HepG2 (cell line): ENCODE data around the gene CYLD. TPM values are rescaled to one million over a fixed set of nuclear protein-coding genes. Genes with fewer than 3 reads are reported as not detected.

Source experiments
- ATAC-seq: fragments of 200-7000 bp; cut with Tn5 transposase; 3 replicates; pipeline ENCODE4 v1.9.1; 2020; ENCODE audit warnings: mild to moderate bottlenecking, moderate library complexity
- BruUV-seq: library from RNA; stranded (reverse); fragments of 400-500 nt; replicated peaks from 2 replicates; lab custom pipeline; 2021; lab: Mats Ljungman, UMichigan
- CTCF ChIA-PET: fragments of 300-600 bp; formaldehyde crosslinking; extraction: SDS; loops from one replicate; lab custom pipeline; 2021; ENCODE audit warnings: low total read pairs, inconsistent platforms, low intra/inter-chr PET ratio; lab: Yijun Ruan, JAX
- POLR2A ChIA-PET: fragments of 350-600 bp; sonication (Branson Sonifier 250); formaldehyde crosslinking; loops from one replicate; lab custom pipeline; 2020; ENCODE audit warnings: antibody characterized with exemption, inconsistent platforms; lab: Yijun Ruan, JAX
- DNase-seq: peaks from one replicate; pipeline ENCODE4 v3.0.0-alpha.2; 2015; ENCODE audit warnings: low spot score
- FAIRE-seq: peaks from 3 replicates; lab custom pipeline; 2011; peaks lifted over from hg19 to GRCh38; lab: Jason Lieb, UNC
- H2AFZ ChIP-seq: one replicate; pipeline ENCODE4 v1.6.1; 2011; ENCODE audit warnings: low read length, inconsistent platforms
- H3K27ac ChIP-seq: fragments of 300-600 bp; 3 replicates; pipeline ENCODE4 v1.8.0; 2011; ENCODE audit warnings: mixed run types, mild to moderate bottlenecking, mixed read lengths, low read length, inconsistent platforms; ENCODE audit not compliant: insufficient read depth; ENCODE audit errors: extremely low read length
- H3K27me3 ChIP-seq, 2 experiments: fragments of 200-600 bp in 1 of 2; 2 replicates in 1 of 2; 3 replicates in 1 of 2; pipeline versions ENCODE4 v1.6.0 to v1.8.0; 2011; ENCODE audit warnings: low read length in 2 of 2, mild to moderate bottlenecking in 2 of 2, moderate library complexity in 2 of 2, inconsistent platforms in 1 of 2; ENCODE audit not compliant: insufficient read depth in 2 of 2, control insufficient read depth in 1 of 2
- H3K36me3 ChIP-seq, 2 experiments: fragments of 200-600 bp in 1 of 2; replicated peaks in 1 of 2; 2 replicates in 1 of 2; 3 replicates in 1 of 2; pipeline versions ENCODE4 v1.5.1 to v1.8.0; 2011; ENCODE audit warnings: low read length in 2 of 2, inconsistent platforms in 1 of 2; ENCODE audit not compliant: insufficient read depth in 2 of 2, control insufficient read depth in 1 of 2
- H3K4me1 ChIP-seq: 2 replicates; pipeline ENCODE4 v1.5.1; 2012; ENCODE audit warnings: low read length, inconsistent platforms; ENCODE audit not compliant: insufficient read depth
- H3K4me2 ChIP-seq: 2 replicates; pipeline ENCODE4 v1.6.0; 2011; ENCODE audit warnings: low read depth, low read length, inconsistent platforms
- H3K4me3 ChIP-seq, 3 experiments: fragments of 200-600 bp in 1 of 3; sonication (generic), shearing (Covaris generic) in 1 of 3; replicated peaks in 1 of 3; 2 replicates each; pipeline ENCODE4 v1.5.1; 2011 to 2016; ENCODE audit warnings: low read length in 3 of 3, inconsistent platforms in 2 of 3, low read depth in 2 of 3, mild to moderate bottlenecking in 2 of 3, control low read depth in 1 of 3, mixed read lengths in 1 of 3; ENCODE audit not compliant: insufficient read depth in 1 of 3
- H3K79me2 ChIP-seq: one replicate; pipeline ENCODE4 v1.6.1; 2011; ENCODE audit warnings: low read length, inconsistent platforms; ENCODE audit not compliant: insufficient read depth
- H3K9ac ChIP-seq: 2 replicates; pipeline ENCODE4 v1.6.0; 2011; ENCODE audit warnings: mild to moderate bottlenecking, low read depth, low read length, inconsistent platforms; ENCODE audit not compliant: insufficient read depth
- H3K9me3 ChIP-seq: 2 replicates; pipeline ENCODE4 v1.5.1; 2012; ENCODE audit warnings: mild to moderate bottlenecking, low read length
- H4K20me1 ChIP-seq: 2 replicates; pipeline ENCODE4 v1.6.0; 2011; ENCODE audit warnings: inconsistent platforms, mild to moderate bottlenecking, low read length, moderate library complexity; ENCODE audit not compliant: insufficient read depth
- KDM5B ChIP-seq: sonication (generic); formaldehyde crosslinking; IDR thresholded peaks from 2 replicates; pipeline ENCODE4 v1.4.0; 2020; ENCODE audit warnings: missing genetic modification reagents, mild to moderate bottlenecking, borderline replicate concordance
- RAD21 ChIP-seq: fragments of 450-650 bp; formaldehyde crosslinking; IDR thresholded peaks from 2 replicates; pipeline ENCODE4 v1.5.0; 2020; ENCODE audit warnings: mild to moderate bottlenecking
- TCF12 ChIP-seq, 2 experiments: fragments of 450-650 bp in 1 of 2; sonication (generic) in 1 of 2; formaldehyde crosslinking in 1 of 2; IDR thresholded peaks; 2 replicates each; pipeline versions ENCODE4 v1.6.1 to v1.8.0; 2017 to 2022; ENCODE audit warnings: antibody characterized with exemption in 1 of 2, mild to moderate bottlenecking in 1 of 2, missing genetic modification reagents in 1 of 2, moderate library complexity in 1 of 2
- TIGD3 ChIP-seq: sonication (generic); formaldehyde crosslinking; IDR thresholded peaks from 2 replicates; pipeline ENCODE4 v1.5.1; 2020; ENCODE audit warnings: mild to moderate bottlenecking, missing genetic modification reagents, borderline replicate concordance
- TOPORS ChIP-seq: sonication (generic); formaldehyde crosslinking; IDR thresholded peaks from 2 replicates; pipeline ENCODE4 v1.8.0; 2023; ENCODE audit warnings: mild to moderate bottlenecking, missing genetic modification reagents
- ZKSCAN1 ChIP-seq: fragments of 150-350 bp; IDR thresholded peaks from 2 replicates; pipeline ENCODE4 v1.6.1; 2014; ENCODE audit warnings: low read length
- ZMYM2 ChIP-seq: sonication (generic); formaldehyde crosslinking; IDR thresholded peaks from 2 replicates; pipeline ENCODE4 v1.8.0; 2022; ENCODE audit warnings: mild to moderate bottlenecking, missing genetic modification reagents
- whole genome bisulfite sequencing: methylation state at CpG from one replicate; pipeline ENCODE4 v1.1.6; 2017; ENCODE audit warnings: low lambda C conversion rate; 5-methylcytosine and 5-hydroxymethylcytosine counted together
- in situ Hi-C: cut with HindIII; loops from 2 replicates; pipeline ENCODE4 v1.10.0; 2017; ENCODE audit warnings: low pct_unique_long_range_greater_than_20kb; ENCODE audit not compliant: extremely low pct_ligation_motif_present
- intact Hi-C: fragments of 100-400 bp; cut with micrococcal nuclease; formaldehyde crosslinking; loops from one replicate; pipeline ENCODE4 v1.10.0; 2022; ENCODE audit not compliant: unreplicated experiment
- polyA plus RNA-seq, 8 experiments: library from polyadenylated mRNA; depleted of rRNA in 3 of 8; stranded (reverse) in 7 of 8; unstranded in 1 of 8; fragments of >200 nt; fragmentation: Illumina TruSeq in 4 of 8; extraction: Trizol in 4 of 8; gene quantifications; 2 replicates each; pipeline versions ENCODE4 v1.2.1 to v1.2.3, GENCODE V29; 2011 to 2016; ENCODE audit warnings: low read depth in 4 of 8, missing spikeins in 1 of 8, mixed read lengths in 1 of 8; ENCODE audit not compliant: insufficient read depth in 1 of 8
- total RNA-seq, 5 experiments: library from RNA; depleted of rRNA; stranded (reverse); fragments of >200 nt; fragmentation: Illumina TruSeq; extraction: Trizol; gene quantifications; 2 replicates each; pipeline ENCODE4 v1.2.3, GENCODE V29; 2016; ENCODE audit warnings: low read depth in 1 of 5
- TF ChIP-seq, protein P1 (sequence below): sonication (generic); formaldehyde crosslinking; IDR thresholded peaks from 2 replicates; pipeline ENCODE4 v1.4.0; 2020; ENCODE audit warnings: missing genetic modification reagents, borderline replicate concordance
- TF ChIP-seq, protein P2 (sequence below): IDR thresholded peaks from 2 replicates; pipeline ENCODE4 v1.6.1; 2016; ENCODE audit warnings: missing compliant biosample characterization, missing genetic modification reagents, borderline replicate concordance
- TF ChIP-seq, protein P3 (sequence below): sonication (generic); formaldehyde crosslinking; IDR thresholded peaks from 2 replicates; pipeline ENCODE4 v1.4.0; 2020; ENCODE audit warnings: mild to moderate bottlenecking, missing genetic modification reagents, borderline replicate concordance
- TF ChIP-seq, protein P4 (sequence below): sonication (generic); formaldehyde crosslinking; IDR thresholded peaks from 2 replicates; pipeline ENCODE4 v1.5.1; 2020; ENCODE audit warnings: mild to moderate bottlenecking, moderate library complexity, missing genetic modification reagents

The CYLD gene
- total and polyA plus RNA-seq, 2 of the 13 experiments (the other 11 are each of a cell fraction or from before 2014, with no cell fraction given), result 6.1 to 11.4 TPM

- intact Hi-C loops, result no loop called here
- BruUV-seq, result no TSS peak
- ChIA-PET CTCF (no interaction called here), POLR2A (no interaction called here)
- no peak overlapping the region for H2AFZ ChIP-seq
- H3K9me3 ChIP-seq, result peaks cover 8% of the 10 kb centered on the region; the same call in 1 of the 2 replicates
- TF ChIP-seq TCF12 (IDR thresholded peaks at IDR 0.05) (no peak), TCF12 (CRISPR knock-in tag; IDR thresholded peaks at IDR 0.05) (no peak), ZMYM2 (CRISPR knock-in tag) (no peak), TOPORS (CRISPR knock-in tag) (no peak), KDM5B (no peak), TIGD3 (CRISPR knock-in tag) (no peak), RAD21 (CRISPR knock-in tag) (no peak), ZKSCAN1 (no peak)
- TF ChIP-seq, protein P1, sequence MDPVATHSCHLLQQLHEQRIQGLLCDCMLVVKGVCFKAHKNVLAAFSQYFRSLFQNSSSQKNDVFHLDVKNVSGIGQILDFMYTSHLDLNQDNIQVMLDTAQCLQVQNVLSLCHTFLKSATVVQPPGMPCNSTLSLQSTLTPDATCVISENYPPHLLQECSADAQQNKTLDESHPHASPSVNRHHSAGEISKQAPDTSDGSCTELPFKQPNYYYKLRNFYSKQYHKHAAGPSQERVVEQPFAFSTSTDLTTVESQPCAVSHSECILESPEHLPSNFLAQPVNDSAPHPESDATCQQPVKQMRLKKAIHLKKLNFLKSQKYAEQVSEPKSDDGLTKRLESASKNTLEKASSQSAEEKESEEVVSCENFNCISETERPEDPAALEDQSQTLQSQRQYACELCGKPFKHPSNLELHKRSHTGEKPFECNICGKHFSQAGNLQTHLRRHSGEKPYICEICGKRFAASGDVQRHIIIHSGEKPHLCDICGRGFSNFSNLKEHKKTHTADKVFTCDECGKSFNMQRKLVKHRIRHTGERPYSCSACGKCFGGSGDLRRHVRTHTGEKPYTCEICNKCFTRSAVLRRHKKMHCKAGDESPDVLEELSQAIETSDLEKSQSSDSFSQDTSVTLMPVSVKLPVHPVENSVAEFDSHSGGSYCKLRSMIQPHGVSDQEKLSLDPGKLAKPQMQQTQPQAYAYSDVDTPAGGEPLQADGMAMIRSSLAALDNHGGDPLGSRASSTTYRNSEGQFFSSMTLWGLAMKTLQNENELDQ, result no peak
- TF ChIP-seq, protein P2, sequence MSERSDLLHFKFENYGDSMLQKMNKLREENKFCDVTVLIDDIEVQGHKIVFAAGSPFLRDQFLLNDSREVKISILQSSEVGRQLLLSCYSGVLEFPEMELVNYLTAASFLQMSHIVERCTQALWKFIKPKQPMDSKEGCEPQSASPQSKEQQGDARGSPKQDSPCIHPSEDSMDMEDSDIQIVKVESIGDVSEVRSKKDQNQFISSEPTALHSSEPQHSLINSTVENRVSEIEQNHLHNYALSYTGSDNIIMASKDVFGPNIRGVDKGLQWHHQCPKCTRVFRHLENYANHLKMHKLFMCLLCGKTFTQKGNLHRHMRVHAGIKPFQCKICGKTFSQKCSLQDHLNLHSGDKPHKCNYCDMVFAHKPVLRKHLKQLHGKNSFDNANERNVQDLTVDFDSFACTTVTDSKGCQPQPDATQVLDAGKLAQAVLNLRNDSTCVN (CRISPR knock-in tag), result no peak
- TF ChIP-seq, protein P3, sequence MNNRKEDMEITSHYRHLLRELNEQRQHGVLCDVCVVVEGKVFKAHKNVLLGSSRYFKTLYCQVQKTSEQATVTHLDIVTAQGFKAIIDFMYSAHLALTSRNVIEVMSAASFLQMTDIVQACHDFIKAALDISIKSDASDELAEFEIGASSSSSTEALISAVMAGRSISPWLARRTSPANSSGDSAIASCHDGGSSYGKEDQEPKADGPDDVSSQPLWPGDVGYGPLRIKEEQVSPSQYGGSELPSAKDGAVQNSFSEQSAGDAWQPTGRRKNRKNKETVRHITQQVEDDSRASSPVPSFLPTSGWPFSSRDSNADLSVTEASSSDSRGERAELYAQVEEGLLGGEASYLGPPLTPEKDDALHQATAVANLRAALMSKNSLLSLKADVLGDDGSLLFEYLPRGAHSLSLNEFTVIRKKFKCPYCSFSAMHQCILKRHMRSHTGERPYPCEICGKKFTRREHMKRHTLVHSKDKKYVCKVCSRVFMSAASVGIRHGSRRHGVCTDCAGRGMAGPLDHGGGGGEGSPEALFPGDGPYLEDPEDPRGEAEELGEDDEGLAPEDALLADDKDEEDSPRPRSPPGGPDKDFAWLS (CRISPR knock-in tag), result no peak
- TF ChIP-seq, protein P4, sequence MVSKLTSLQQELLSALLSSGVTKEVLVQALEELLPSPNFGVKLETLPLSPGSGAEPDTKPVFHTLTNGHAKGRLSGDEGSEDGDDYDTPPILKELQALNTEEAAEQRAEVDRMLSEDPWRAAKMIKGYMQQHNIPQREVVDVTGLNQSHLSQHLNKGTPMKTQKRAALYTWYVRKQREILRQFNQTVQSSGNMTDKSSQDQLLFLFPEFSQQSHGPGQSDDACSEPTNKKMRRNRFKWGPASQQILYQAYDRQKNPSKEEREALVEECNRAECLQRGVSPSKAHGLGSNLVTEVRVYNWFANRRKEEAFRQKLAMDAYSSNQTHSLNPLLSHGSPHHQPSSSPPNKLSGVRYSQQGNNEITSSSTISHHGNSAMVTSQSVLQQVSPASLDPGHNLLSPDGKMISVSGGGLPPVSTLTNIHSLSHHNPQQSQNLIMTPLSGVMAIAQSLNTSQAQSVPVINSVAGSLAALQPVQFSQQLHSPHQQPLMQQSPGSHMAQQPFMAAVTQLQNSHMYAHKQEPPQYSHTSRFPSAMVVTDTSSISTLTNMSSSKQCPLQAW (CRISPR knock-in tag), result no peak
- H3K4me1 ChIP-seq, result no peaks in the 10 kb centered on the region
- in situ Hi-C loops, result no loop called here
- H3K27ac ChIP-seq, result no peak overlapping the region
- H3K4me2 ChIP-seq, result no peak overlapping the region
- H3K27me3 ChIP-seq, result no peaks in the 10 kb centered on the region
- WGBS, result 79% methylated on average over 1 of the region's 1 CpG
- no peaks in the 10 kb centered on the region for H3K36me3 ChIP-seq
- H3K79me2 ChIP-seq, result no peaks in the 10 kb centered on the region
- no peaks in the 10 kb centered on the region for H4K20me1 ChIP-seq
- no peak for ATAC-seq
- H3K4me3 ChIP-seq, result no peak overlapping the region
- DNase-seq, result no peak
- no peak for FAIRE-seq
- no peak overlapping the region for H3K9ac ChIP-seq
Measured at GRCh38 chr16:50765260-50765659, 23.4 kb downstream of the CYLD start.
